Measurements from ENCODE around the gene NPM1. TPM values are rescaled to one million over a fixed set of nuclear protein-coding genes. Genes with fewer than 3 reads are reported as not detected.
A peak's percentile ranks its signal among the peaks of the same experiment; 100 is the strongest.

NPM1 gene
- total RNA-seq, 4 donors from 2014 or later: 1,265 to 21,851 (median 1,493) TPM

DNA sequence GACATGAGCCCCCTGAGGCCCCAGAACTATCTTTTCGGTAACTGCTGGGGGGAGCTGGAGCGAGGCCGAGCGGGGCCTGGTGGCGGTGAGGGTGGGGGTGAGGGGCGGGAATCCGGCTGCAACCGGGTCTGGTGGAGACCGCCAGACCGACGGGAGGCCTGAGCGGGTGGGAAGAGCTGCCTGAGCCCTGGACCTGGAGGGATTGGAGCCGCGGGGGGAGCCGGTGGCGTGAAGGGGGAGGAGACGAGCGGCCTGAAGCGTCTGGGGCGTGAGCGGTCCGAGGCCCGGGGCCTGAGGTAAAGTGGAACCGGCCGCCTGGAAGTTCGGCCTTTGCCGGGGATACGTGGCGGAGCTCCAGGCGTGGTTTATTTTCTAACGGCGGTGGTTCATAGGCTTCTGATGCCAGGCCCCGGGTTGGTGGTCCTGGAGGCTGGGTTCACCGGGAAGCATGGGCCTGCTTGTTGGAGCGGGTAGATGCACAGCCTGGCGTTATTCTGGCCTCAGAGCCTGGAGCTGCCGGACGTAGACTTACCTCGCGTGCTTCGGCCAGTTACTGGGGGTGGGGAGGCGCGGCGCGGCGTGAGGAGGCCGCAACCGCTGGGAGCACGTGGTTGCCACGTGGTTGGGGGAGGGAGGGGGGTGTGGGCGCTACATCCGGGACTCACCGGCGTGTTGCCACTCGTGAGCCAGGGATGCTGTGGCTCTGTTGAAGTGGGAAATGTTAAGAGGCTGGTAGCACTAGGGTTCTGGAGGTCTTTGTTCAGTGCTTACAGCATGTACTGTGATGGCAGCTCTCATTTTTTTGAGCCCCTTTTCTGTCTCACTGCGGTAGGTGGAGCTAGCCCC is 544 bp downstream of the NPM1 start:
- Histone ChIP-seq H3K4me3 (peak overlapping the region; percentile 84 to 91), H3K4me1 (peaks cover 0 to 13% of the 10 kb centered on the region in 2 donors), H3K27ac (peak overlapping the region; percentile 93 to 97), H3K36me3 (no peaks in the 10 kb centered on the region), H3K27me3 (no peaks in the 10 kb centered on the region), H3K9me3 (no peaks in the 10 kb centered on the region)
- peak; percentile 71 to 72 for DNase-seq
- intact Hi-C loops (cut with DNase I; ENCODE audit: low total_unique reads): no loop called here
- TF ChIP-seq POLR2A (IDR thresholded peaks at IDR 0.05): no peak
- TF ChIP-seq, protein P1, sequence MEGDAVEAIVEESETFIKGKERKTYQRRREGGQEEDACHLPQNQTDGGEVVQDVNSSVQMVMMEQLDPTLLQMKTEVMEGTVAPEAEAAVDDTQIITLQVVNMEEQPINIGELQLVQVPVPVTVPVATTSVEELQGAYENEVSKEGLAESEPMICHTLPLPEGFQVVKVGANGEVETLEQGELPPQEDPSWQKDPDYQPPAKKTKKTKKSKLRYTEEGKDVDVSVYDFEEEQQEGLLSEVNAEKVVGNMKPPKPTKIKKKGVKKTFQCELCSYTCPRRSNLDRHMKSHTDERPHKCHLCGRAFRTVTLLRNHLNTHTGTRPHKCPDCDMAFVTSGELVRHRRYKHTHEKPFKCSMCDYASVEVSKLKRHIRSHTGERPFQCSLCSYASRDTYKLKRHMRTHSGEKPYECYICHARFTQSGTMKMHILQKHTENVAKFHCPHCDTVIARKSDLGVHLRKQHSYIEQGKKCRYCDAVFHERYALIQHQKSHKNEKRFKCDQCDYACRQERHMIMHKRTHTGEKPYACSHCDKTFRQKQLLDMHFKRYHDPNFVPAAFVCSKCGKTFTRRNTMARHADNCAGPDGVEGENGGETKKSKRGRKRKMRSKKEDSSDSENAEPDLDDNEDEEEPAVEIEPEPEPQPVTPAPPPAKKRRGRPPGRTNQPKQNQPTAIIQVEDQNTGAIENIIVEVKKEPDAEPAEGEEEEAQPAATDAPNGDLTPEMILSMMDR (IDR thresholded peaks at IDR 0.05): no peak

- DNase-seq: no peak
- Histone ChIP-seq H3K36me3 (no peaks in the 10 kb centered on the region), H3K27ac (peak overlapping the region; percentile 4 to 93), H3K27me3 (no peaks in the 10 kb centered on the region), H3K4me3 (peak overlapping the region; percentile 84 to 91), H3K4me1 (peaks cover 0 to 13% of the 10 kb centered on the region in 2 donors), H3K9me3 (no peaks in the 10 kb centered on the region)
- intact Hi-C loops (cut with DNase I; ENCODE audit: low total_unique reads): no loop called here
- TF ChIP-seq, protein P1 (IDR thresholded peaks at IDR 0.05): no peak
- TF ChIP-seq POLR2A (IDR thresholded peaks at IDR 0.05): no peak
Measured at GRCh38 chr5:171388816-171389168, 1.1 kb downstream of the NPM1 start.

GRCh38 chr5:171390883-171391677 is 3.4 kb downstream of the NPM1 start:
- Histone ChIP-seq H3K4me1 (peaks cover 0 to 13% of the 10 kb centered on the region in 2 donors), H3K36me3 (no peaks in the 10 kb centered on the region)

DNA sequence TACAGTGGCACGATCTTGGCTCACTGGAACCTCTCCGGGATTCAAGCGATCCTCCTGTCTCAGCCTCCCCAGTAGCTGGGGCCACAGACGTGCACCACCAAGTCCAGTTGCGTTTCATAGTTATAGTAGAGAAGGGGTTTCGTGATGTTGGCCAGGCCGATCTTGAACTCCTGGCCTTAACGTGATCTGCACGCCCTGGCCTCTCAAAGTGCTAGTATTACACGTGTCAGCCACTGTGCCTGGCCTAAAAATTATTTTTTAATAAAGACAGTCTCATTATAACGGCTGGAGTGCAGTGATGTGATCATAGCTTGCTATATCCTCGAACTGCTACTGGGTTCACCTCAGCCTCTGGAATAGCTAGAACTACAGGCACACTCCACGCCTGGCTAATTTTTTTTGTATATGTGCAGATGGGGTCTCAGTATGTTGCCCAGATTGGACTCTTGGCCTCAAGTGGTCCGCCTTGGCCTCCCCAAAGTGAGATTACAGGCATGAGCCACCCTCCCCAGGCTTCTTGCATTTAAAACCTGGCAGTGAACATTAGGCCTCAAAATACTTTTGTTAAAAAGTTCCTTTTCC is 4.4 kb downstream of the NPM1 start:
- H3K4me1 ChIP-seq: peaks cover 0 to 13% of the 10 kb centered on the region in 2 donors
- H3K4me3 ChIP-seq: no peak overlapping the region
- no peaks in the 10 kb centered on the region for H3K27me3 ChIP-seq
- no peak for DNase-seq
- H3K9me3 ChIP-seq: no peaks in the 10 kb centered on the region
- no peaks in the 10 kb centered on the region for H3K36me3 ChIP-seq
- intact Hi-C loops (cut with DNase I; ENCODE audit: low total_unique reads): no loop called here
- no peak overlapping the region for H3K27ac ChIP-seq
- no peak for TF ChIP-seq POLR2A (IDR thresholded peaks at IDR 0.05)
- TF ChIP-seq, protein P1 (IDR thresholded peaks at IDR 0.05): no peak

More at GRCh38 chr5:171390883-171391677, 3.4 kb downstream of the NPM1 start:
- Histone ChIP-seq H3K4me3 (no peak overlapping the region), H3K27ac (no peak overlapping the region), H3K27me3 (no peaks in the 10 kb centered on the region), H3K9me3 (no peaks in the 10 kb centered on the region)
- no peak for DNase-seq
- intact Hi-C loops (cut with DNase I; ENCODE audit: low total_unique reads): no loop called here
- TF ChIP-seq, protein P1 (IDR thresholded peaks at IDR 0.05): no peak
- TF ChIP-seq POLR2A (IDR thresholded peaks at IDR 0.05): no peak

All from uterus (tissue), 4 donors.